ENCODE results near the gene RASGEF1B.

The RASGEF1B gene

GRCh38 chr4:81460191-81460701, 11.5 kb downstream of the RASGEF1B start:
- no peaks in the 10 kb centered on the region for H3K36me3 ChIP-seq (ENCODE audit: low read length)
- H3K9me2 ChIP-seq (replicated peaks; ENCODE audit: insufficient read depth, low read length) = no peaks in the 10 kb centered on the region
- H3K4me3 ChIP-seq (ENCODE audit: insufficient read depth, low read length, poor library complexity, severe bottlenecking) = no peak overlapping the region
- H3K4me2 ChIP-seq (ENCODE audit: low read depth, low read length, poor library complexity, severe bottlenecking) = no peak overlapping the region
- H4K20me1 ChIP-seq (ENCODE audit: low read depth, low read length) = no peaks in the 10 kb centered on the region
- peaks cover 71% of the 10 kb centered on the region for H3K79me2 ChIP-seq (ENCODE audit: insufficient read depth, low read length)
- no peak overlapping the region for H3K9ac ChIP-seq (ENCODE audit: low read length)
- no peaks in the 10 kb centered on the region for H3K27me3 ChIP-seq (ENCODE audit: low read length)
- TF ChIP-seq CTCF (IDR thresholded peaks at IDR 0.05; ENCODE audit: insufficient read depth, low read length, poor library complexity, severe bottlenecking) (no peak), EZH2phosphoT487 (conservative IDR thresholded peaks at IDR 0.05; ENCODE audit: low read length) (no peak)
- H2AFZ ChIP-seq (ENCODE audit: low read depth, low read length, severe bottlenecking) = no peak overlapping the region
- H3K27ac ChIP-seq (ENCODE audit: low read depth, low read length) = no peak overlapping the region
- no peaks in the 10 kb centered on the region for H3F3A ChIP-seq (ENCODE audit: insufficient read depth)
- H3K9me3 ChIP-seq (ENCODE audit: insufficient read depth, low read length) = no peaks in the 10 kb centered on the region

GRCh38 chr4:81459228-81459627, 12.5 kb downstream of the RASGEF1B start:
- H4K20me1 ChIP-seq (ENCODE audit: low read depth, low read length) = no peaks in the 10 kb centered on the region
- H3F3A ChIP-seq (ENCODE audit: insufficient read depth) = no peaks in the 10 kb centered on the region
- H3K27me3 ChIP-seq (ENCODE audit: low read length) = no peaks in the 10 kb centered on the region
- no peak overlapping the region for H3K4me3 ChIP-seq (ENCODE audit: insufficient read depth, low read length, poor library complexity, severe bottlenecking)
- TF ChIP-seq CTCF (IDR thresholded peaks at IDR 0.05; ENCODE audit: insufficient read depth, low read length, poor library complexity, severe bottlenecking) (no peak), EZH2phosphoT487 (conservative IDR thresholded peaks at IDR 0.05; ENCODE audit: low read length) (no peak)
- peaks cover 61% of the 10 kb centered on the region for H3K79me2 ChIP-seq (ENCODE audit: insufficient read depth, low read length)
- H3K27ac ChIP-seq (ENCODE audit: low read depth, low read length) = no peak overlapping the region
- no peaks in the 10 kb centered on the region for H3K36me3 ChIP-seq (ENCODE audit: low read length)
- H3K4me2 ChIP-seq (ENCODE audit: low read depth, low read length, poor library complexity, severe bottlenecking) = no peak overlapping the region
- no peak overlapping the region for H2AFZ ChIP-seq (ENCODE audit: low read depth, low read length, severe bottlenecking)
- H3K9me3 ChIP-seq (ENCODE audit: insufficient read depth, low read length) = no peaks in the 10 kb centered on the region
- no peaks in the 10 kb centered on the region for H3K9me2 ChIP-seq (replicated peaks; ENCODE audit: insufficient read depth, low read length)
- H3K9ac ChIP-seq (ENCODE audit: low read length) = no peak overlapping the region

- Histone ChIP-seq H3F3A (ENCODE audit: insufficient read depth) (no peaks in the 10 kb centered on the region), H3K9ac (ENCODE audit: low read length) (no peak overlapping the region), H2AFZ (ENCODE audit: low read depth, low read length, severe bottlenecking) (no peak overlapping the region), H3K4me2 (ENCODE audit: low read depth, low read length, poor library complexity, severe bottlenecking) (no peak overlapping the region), H3K9me2 (replicated peaks; ENCODE audit: insufficient read depth, low read length) (no peaks in the 10 kb centered on the region), H3K27ac (ENCODE audit: low read depth, low read length) (no peak overlapping the region), H3K79me2 (ENCODE audit: insufficient read depth, low read length) (peaks cover 49% of the 10 kb centered on the region), H3K27me3 (ENCODE audit: low read length) (no peaks in the 10 kb centered on the region), H3K36me3 (ENCODE audit: low read length) (no peaks in the 10 kb centered on the region), H4K20me1 (ENCODE audit: low read depth, low read length) (no peaks in the 10 kb centered on the region), H3K9me3 (ENCODE audit: insufficient read depth, low read length) (no peaks in the 10 kb centered on the region), H3K4me3 (ENCODE audit: insufficient read depth, low read length, poor library complexity, severe bottlenecking) (no peak overlapping the region)
- TF ChIP-seq EZH2phosphoT487 (conservative IDR thresholded peaks at IDR 0.05; ENCODE audit: low read length) = no peak
- TF ChIP-seq CTCF (IDR thresholded peaks at IDR 0.05; ENCODE audit: insufficient read depth, low read length, poor library complexity, severe bottlenecking) = no peak
These were observed 13.7 kb downstream of the RASGEF1B start for GRCh38 chr4:81457921-81458520.
